Stimulated activated CD8-positive, alpha-beta memory T cell treated with anti-CD3 and anti-CD28 coated beads, Interleukin-12 subunit alpha, Interleukin-12 subunit beta, amount 100 ng/mL, for 1 hour (primary cell): ENCODE measurements around the gene GATD1.
A peak's percentile ranks its signal among the peaks of the same experiment; 100 is the strongest.

Experiments used
- DNase-seq: peaks from one replicate; pipeline ENCODE4 v3.0.0-alpha.2; 2020; ENCODE audit warnings: low read depth

Gene GATD1

DNA sequence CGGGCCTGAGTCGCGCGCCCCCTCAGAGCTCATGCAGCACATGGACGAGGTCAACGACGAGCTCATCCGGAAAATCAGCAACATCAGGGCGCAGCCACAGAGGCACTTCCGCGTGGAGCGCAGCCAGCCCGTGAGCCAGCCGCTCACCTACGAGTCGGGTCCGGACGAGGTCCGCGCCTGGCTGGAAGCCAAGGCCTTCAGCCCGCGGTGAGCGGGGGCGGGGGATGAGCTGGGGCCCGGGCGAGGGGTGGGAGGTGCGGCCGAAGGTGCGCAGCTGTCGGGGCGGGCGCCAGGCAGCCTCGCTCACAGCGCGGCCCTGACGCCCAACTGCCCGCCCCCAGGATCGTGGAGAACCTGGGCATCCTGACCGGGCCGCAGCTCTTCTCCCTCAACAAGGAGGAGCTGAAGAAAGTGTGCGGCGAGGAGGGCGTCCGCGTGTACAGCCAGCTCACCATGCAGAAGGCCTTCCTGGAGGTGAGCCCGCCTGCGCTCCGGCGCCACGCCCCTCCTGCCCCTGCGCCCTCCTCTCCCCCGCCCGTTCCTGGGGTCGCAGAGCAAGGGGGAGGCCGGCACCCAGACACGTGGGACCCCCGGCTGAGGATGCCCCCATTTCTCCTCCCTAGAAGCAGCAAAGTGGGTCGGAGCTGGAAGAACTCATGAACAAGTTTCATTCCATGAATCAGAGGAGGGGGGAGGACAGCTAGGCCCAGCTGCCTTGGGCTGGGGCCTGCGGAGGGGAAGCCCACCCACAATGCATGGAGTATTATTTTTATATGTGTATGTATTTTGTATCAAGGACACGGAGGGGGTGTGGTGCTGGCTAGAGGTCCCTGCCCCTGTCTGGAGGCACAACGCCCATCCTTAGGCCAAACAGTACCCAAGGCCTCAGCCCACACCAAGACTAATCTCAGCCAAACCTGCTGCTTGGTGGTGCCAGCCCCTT lies 50.7 kb downstream of the GATD1 start:
- no peak for DNase-seq

DNA sequence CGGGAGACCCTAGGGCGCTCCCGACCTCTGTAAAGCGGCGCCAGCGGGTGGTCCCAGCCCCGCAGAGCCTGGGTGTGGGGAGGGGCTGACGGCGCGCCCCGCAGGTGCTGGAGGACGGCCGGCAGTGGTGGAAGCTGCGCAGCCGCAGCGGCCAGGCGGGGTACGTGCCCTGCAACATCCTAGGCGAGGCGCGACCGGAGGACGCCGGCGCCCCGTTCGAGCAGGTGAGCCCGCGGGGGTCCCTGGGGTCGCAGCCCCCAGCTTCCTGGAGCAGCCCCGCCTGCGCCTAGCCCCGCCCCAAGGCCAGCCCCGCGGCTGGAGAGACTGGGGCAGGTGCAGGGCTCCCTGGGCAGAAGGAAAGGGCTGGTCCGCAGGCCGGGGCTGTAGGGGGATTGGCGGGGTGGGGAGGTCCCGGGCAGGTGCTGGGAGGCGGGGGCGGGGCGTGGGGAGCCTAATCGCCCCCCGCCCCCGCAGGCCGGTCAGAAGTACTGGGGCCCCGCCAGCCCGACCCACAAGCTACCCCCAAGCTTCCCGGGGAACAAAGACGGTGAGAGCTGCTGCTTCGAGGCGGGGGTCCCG lies 51.6 kb downstream of the GATD1 start:
- no peak for DNase-seq

DNA sequence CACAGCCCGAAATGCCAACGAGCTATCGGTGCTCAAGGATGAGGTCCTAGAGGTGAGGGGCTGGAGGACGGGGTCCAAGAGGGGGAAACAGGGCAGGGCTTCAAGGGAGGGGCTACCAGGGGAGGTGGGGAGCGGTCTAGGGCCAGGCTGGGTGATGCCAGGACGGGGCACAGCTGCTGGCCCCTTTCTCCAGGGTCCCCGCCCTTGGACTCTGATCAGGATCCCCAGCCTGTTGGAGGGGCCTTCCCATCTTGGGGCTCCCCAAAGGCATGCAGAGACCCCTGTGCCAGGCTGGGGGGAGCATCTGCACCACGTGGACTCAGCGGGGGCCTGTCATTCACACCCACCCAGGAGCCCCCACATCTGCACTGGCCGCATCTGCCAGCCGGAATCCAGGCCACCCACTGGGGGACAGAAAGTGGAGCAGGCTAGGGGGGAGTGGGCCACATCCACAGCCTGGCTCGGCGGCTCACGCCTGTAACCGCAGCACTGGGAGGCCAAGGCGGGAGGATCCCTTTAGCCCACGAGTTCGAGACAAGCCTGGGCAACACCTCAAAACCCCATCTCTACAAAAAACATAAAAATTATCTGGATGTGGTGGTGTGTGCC lies 52.4 kb downstream of the GATD1 start:
- DNase-seq = no peak

DNA sequence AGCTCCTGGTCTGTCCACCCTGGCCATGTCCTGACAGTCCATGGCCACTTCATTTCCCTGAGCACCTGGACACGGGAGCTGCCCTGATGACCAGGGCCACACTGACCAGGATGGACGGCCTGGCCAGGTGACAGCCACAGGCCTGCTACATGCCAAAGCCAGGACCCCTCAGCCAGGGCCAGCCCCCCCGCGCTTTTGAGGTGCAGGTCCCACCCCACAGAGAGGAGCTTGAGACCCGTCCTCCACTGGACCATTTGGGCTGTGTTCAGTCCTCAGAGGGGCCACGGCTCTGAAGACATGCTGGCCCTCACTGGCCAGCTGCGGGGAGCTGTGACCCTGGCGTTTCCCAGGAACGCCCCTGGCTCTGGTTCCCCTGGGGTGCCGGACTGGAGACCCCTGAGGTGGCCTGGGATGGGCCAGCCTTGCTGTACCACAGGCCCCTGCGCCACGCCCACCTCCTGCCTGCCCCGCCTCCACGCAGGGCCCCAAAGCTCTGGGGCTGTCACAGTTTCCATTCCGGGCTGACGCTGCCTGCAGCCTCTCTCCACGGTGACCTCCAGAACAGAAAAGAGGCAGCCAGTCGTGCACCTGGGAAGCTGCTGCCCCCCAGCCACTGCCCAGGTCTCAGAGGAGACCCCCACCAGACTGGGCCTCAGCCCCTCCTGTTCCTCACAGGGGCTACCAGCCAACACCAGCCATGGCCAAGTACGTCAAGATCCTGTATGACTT lies 53.1 kb downstream of the GATD1 start:
- DNase-seq = no peak

DNA sequence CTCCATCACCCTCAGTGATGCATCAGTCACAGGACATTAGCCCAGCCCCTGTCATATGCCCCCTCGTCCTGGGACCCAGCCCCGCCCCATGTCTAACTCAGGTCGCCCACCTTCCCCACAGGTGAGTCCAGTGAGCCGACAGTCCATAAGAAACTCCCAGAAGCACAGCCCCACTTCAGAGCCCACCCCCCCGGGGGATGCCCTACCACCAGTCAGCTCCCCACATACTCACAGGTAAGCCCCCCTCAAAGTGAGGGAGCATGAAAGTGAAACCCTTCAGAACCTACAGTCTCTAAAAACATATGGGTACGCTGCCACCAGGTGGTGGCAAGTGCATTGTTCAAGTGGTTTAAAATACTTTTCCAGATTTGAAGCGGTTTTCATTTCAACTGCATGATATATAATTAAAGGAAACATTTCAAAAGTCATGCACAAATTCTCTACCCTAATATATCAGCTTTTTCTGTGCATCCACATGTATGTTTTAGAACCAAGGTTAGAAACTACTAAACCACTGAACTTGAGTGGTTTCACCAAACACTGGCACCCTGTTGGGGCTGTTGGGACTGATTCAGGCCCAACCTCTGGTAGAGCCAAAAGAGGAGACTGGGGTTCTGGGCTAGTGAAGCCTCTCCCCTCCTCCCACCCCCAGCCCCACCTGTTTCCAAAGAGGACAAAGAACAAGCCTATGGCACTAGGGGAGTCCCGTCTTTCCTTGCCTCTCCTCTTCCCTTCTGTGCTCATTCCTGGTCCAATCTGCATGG lies 54.0 kb downstream of the GATD1 start:
- peak; percentile 42 for DNase-seq

DNA sequence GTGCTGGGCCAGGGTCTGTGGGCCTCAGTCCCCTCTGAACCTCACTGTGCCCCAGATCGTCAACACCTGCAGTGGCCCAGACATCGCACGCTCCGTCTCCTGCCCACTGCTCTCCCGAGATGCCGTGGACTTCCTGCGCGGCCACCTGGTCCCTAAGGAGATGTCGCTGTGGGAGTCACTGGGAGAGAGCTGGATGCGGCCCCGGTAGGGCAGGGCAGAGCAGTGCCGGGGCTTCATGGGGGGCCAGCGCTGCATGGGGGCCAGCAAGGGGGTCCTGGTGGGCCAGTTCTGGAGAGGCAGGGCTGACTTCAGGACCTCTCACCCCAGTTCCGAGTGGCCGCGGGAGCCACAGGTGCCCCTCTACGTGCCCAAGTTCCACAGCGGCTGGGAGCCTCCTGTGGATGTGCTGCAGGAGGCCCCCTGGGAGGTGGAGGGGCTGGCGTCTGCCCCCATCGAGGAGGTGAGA lies 54.9 kb downstream of the GATD1 start:
- no peak for DNase-seq

DNA sequence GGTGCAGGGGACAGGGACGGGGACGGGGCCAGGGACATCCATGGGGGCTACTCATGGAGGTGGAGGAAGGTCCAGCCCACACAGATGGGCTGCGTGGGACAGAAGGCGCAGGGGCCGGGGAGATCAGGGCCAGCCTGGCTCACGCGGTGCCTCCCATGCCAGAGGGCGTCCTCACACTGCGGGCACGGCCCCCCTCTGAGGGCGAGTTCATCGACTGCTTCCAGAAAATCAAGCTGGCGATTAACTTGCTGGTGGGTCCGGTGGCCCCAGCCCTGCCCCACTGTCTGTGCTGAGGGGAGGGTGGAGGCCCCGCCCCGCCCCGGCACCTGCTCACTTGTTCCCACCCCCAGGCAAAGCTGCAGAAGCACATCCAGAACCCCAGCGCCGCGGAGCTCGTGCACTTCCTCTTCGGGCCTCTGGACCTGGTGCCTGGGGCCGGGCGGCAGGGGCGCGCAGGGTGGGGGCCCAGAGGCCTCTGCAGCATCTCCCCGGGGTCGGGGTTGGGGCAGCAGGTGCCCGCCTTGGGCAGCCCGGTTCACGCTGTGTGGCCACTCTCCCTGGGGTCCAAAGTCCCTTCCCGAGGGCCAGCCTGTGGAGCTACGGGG lies 55.4 kb downstream of the GATD1 start:
- no peak for DNase-seq

DNA sequence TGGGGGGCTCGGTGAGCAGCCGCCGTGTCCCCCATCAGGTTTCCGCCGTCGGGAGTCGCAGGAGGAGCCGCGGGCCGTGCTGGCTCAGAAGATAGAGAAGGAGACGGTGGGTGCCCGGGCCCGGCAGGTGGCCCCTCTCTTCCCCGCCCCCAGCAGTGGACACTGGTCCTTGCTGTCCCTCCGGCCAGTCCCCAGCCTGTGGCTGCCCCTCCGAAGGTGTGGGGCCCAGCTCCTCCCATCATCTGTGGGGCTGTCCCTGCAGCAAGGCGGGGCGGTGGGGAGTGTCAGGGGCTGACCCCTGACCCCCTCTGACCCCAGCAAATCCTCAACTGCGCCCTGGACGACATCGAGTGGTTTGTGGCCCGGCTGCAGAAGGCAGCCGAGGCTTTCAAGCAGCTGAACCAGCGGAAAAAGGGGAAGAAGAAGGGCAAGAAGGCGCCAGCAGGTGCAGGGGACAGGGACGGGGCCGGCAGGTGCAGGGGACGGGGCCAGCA lies 56.0 kb downstream of the GATD1 start:
- DNase-seq = no peak

DNA sequence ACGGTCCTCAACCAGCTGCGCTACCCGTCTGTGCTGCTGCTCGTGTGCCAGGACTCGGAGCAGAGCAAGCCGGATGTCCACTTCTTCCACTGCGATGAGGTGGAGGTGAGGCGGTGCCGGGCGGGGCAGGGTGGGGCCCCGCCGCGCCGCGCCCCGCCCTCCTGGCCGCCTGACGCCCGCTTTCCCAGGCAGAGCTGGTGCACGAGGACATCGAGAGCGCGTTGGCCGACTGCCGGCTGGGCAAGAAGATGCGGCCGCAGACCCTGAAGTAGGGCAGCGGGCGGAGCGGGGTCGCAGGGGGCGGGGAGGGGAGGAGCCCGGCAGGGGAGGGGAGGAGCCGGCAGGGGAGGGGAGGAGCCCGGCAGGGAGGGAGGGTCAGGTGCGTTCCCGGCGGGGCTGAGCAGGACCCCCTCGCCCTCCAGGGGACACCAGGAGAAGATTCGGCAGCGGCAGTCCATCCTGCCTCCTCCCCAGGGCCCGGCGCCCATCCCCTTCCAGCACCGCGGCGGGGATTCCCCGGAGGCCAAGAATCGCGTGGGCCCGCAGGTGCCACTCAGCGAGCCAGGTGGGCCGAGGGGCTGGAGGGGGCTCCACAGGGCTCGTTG lies 56.5 kb downstream of the GATD1 start:
- no peak for DNase-seq

DNA sequence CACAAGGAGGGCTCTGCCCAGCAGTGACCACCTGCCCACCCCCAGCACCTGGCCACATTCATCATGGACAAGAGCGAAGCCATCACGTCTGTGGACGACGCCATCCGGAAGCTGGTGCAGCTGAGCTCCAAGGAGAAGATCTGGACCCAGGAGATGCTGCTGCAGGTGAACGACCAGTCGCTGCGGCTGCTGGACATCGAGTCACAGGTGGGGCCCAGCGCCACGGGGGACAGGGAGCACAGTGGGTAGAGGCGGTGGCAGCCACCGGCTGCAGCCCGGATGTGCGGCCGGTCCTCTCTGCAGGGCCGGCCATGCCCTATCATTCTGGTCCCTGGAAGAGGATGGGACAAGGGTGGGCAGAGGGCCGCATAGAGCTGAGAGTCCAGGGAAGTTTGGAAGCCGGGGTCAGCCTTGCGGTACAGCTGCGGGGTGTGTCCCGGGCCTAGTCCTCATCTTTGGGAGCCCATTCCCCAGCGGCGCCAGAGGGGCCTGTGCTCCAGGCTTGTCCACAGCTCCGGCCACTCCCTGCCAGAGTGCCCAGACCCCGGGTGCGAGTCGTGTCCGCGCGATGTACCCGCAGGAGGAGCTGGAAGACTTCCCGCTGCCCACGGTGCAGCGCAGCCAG lies 57.2 kb downstream of the GATD1 start:
- DNase-seq = no peak

DNA sequence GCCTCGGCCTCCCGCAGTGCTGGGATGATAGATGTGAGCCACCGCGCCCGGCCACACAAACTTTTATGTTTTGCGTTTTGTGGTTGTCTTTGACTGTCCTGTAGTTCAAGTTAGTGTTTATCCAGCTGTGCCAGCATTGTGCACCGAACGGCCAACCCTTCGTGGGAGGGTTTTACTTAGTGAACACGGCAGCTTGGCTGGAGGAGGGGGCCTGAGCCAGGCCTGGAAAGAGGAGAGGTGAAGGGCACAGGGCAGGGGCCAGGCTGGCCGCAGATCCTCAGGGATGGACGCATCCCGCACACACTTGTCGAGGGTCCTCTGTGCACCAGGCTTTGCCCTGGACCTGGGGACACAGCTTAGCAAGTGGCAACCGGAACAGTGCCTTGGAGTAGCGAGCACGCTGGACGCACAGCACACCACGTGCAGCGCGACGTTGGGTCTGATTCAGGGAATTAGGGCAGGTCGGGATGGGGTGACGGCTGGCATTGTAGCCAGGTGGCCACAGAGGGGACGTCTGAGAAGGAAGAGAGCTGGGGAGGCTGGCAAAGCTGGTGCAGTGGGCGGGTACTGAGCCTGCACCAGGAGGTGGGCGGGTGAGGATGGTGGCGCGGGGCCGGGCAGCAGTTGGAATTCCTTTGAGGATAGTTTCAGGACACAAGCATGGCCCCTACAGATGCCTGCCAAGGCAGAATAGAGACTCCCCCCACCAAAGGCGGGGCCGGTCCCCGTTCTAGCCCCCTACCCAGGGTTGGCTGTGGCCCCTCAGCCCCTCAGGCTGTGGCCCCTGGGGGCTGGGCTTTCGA lies 57.9 kb downstream of the GATD1 start:
- DNase-seq = no peak
